ENCODE results near the gene SLC19A2.

- TF ChIP-seq CTCF (conservative IDR thresholded peaks at IDR 0.05; ENCODE audit: low read depth, low read length) (no peak), EZH2 (IDR thresholded peaks at IDR 0.05; ENCODE audit: borderline replicate concordance, low read depth, low read length, poor library complexity, severe bottlenecking) (no peak)
These were observed 13.0 kb downstream of the SLC19A2 start for GRCh38 chr1:169472738-169473137.

Data from A673 (cell line).